Heart left ventricle (tissue), 13 donors: ENCODE data around the gene LYRM4.

Experiments used
- CTCF ChIP-seq, 12 donors: fragments of 200-600 bp; sonication (generic) in 4 of 12; IDR thresholded peaks; one replicate each; pipeline versions ENCODE4 v1.5.0 to v1.8.0; 2018 to 2022; ENCODE audit warnings: antibody characterized with exemption in 12 of 12, mild to moderate bottlenecking in 5 of 12
- POLR2A ChIP-seq, 2 donors: fragments of 450-650 bp; IDR thresholded peaks; one replicate each; pipeline ENCODE4 v1.6.1; 2017; ENCODE audit warnings: antibody characterized with exemption in 2 of 2, mild to moderate bottlenecking in 2 of 2, moderate library complexity in 2 of 2
- donor health status: ischemic (EF 13 %, LVEDD 7.1; RV severe dilation, severe dysfunction).
- donor health status: DM: no; HTN: yes; CAD: no.
- donor health status: DM: no; HTN: no; CAD: no.
- donor health status: ischemic (EF 25% LVEDD 6.9; RV normal size, moderate dysfunction).
- donor health status: ischemic (EF 25% LVEDD 5.7; RV mildly dilated, moderate dysfunction).
- donor health status: ischemic (EF 35%, LVEDD 5.7; RV mildly dilated, moderate dysfunction).
- donor health status: nonischemic (EF 11% LVEDD 7.7; RV severe dilation, severe dysfunction).
- donor health status: DM: yes; HTN: yes; CAD: no.
- donor health status: PGD.
- donor health status: ischemic (EF 29% LVEDD 5.4; RV normal size, mild dysfunction).
- donor health status: nonischemic (EF 23%, LVEDD 6.1; RV moderate dilation, normal function).

GRCh38 chr6:5105146-5105545 lies 155.6 kb downstream of the LYRM4 start:
- no peak for TF ChIP-seq CTCF (IDR thresholded peaks at IDR 0.05)
- TF ChIP-seq POLR2A (IDR thresholded peaks at IDR 0.05) = no peak
